HG03196 (cell line): ENCODE results near the gene FBXW12.
"Not testable (repeated sequence)": the region's sequence is repeated elsewhere in the genome, so short reads cannot be mapped to it uniquely, and the experiment has no call there.

Experiments used
- ATAC-seq: cut with Tn5 transposase; IDR thresholded peaks from one replicate; pipeline ENCODE4 v1.9.1; 2021; ENCODE audit not compliant: unreplicated experiment

Gene FBXW12

DNA sequence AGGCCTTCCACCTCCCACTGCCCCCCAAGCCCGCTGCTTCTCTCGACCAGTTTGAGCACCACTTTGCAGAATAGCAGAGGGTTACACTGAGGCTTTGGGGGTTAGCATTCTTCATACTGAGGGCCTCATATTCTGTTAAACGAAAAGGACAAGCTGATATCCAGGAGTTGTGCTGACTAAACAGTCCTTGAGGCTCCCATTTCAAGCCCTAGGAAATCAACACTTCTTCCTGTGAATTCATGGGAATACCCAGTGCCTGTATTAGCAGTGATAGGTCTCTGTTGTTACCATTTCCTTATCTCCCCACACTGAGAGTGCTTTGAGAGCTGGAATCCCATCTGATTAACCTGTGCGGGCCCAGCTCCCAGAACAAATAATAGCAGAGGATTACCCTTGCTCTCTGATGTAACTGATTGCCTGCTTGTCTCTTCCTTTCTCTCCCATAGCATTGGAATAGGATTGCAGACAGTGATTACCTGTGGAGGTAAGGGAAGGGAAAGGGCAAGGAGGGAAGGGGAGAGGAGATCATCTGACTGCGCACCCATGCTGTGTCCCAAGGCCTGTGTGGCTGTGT lies 930 bp downstream of the FBXW12 start:
- ATAC-seq, result no peak

DNA sequence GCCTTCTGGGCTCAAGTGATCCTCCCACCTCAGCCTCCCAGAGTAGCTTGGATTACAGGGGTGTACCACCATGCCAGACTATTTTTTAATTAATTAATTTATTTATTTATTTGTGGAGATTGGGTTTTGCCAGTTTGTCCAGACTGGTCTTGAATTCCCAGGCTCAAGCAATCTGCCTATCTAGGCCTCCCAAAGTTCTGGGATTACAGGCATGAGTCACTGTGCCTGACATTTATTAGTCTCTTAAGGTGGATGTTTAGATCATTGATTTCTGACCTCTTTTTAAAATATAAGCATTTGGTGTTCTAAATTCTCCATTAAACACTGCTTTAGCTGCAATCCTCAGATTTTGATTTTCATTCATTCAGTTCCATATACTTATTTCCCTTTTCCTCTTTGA lies 15.6 kb downstream of the FBXW12 start:
- ATAC-seq, result no peak

DNA sequence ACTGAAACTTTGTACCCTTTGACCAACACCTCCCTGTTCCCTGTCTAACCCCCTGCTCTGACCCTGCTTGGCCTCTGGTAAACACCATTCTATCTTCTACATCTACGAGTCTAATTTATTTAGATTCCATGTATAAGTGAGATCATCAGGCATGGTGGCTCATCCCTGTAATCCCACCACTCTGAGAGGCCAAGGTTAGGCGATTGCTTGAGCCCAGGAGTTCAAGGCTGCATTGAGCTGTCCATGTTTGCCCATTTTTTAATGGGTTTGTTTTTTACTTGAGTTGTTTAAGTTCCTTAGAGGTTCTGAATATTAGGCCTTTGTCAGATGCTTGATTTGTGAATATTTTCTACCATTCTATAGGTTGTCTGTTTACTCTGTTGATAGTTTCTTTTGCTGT lies 16.9 kb downstream of the FBXW12 start:
- no peak for ATAC-seq

DNA sequence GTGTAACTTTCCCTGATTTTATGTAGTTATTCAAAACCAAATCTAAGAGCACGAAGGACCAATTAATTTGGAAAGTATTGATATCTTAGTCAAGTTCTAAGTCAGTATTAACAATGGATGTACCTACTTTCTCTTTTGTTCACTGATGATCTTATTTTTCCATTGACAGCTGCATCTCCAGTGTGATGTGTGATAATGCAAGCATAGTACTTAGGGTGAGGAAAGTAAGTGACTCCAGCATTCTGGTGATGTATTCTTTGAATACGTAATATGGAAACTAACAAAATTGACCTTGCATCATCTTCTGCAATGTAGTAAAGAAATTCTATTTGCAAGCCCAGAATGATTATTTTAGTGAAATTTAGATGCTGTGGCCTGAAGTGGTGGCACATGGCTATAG lies 22.4 kb downstream of the FBXW12 start:
- no peak for ATAC-seq

DNA sequence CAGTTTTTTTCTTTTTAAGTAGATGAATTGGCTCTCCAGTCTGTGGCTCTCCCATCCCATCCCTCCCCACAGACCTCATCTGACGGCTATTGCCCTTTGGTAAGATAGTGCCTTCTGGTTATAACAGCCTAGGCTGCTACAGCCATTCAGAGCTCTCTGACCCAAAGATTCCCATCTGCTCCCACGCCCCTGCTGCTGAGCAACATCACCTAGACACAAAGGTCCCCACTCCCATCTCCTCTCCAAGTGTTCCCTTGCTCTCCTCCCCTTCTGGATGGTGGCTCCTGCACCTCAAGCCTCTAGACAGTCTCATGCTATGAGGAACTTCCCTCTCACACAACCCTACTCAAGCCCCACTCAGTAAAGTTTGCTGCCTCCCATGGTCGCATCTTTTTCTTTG lies 23.7 kb downstream of the FBXW12 start:
- ATAC-seq, result no peak

DNA sequence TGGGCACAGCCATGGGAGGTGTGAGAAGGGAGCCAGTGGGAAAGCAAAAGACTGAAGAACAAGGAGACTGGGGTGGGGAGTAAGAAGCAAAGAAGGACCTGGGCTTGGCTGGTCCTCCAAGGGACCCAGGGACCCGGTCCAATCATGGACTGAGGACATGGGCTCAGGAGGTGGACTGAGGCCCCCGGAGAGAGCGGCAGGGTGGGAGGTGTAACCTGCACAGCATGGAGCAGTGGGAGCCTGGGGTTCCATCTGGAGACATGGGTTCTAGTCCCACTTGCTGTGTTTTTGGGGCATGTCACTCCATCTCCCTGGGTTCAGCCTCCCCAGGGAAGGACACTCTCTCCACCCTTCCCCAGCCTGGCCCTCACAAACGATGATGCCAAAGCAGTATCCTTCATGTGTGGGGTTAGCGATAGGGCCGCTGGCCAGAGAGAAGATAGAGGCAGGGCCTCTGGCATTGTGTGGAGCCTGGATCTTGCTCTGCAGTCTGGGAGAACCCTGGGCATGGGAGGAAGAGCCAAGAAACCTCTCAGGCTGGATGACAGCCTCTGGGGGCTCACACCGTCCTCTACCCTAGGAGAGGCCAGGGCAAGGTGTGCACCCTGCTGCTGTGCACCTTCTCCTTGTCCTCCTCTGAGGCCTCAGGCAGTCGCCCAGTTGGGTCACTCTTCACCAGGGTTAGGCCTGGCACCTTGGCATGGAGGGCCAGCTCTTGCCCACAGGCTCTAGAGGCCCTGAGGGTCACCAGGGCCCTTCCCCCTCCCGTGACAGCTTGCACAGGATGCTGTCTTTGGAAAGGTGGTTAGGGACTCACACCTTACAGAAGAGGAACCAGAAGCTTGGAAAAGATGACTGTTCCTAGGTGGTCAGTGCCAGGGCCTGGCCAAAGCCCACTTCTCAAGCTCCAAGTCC lies 26.0 kb downstream of the FBXW12 start:
- ATAC-seq, result no peak

DNA sequence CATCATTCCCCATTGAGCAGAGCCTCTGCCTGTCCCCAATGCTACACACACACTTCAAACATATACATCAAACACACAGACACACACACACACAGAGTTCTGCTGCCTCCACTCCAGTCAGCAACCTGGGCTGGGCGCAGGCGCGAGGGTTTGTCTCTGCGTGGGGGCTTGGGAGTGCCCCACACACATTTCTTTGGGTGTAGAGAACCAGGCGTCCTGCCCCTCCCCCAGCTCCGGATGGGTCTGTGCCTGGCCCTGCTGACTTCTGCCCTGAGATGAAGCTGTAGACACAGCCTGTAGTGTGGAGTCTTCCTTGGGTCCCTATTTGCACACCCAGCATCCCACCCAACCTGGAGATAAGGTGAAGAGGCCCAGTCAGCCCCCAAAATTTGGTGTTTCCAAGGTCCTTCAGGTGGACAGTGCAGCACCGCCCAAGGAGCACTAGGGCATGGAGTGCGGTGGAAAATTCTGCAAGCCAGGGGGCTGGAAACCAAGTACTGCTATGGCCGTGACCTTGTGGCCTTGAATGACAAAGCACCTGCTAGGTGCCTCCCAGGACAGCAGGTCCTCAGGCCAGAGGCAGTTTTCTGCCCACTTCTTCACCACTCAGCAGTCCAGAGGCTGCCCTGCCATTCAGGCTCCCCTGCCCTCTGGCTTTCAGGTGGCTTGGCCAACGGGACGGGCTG lies 26.8 kb downstream of the FBXW12 start:
- no peak for ATAC-seq

DNA sequence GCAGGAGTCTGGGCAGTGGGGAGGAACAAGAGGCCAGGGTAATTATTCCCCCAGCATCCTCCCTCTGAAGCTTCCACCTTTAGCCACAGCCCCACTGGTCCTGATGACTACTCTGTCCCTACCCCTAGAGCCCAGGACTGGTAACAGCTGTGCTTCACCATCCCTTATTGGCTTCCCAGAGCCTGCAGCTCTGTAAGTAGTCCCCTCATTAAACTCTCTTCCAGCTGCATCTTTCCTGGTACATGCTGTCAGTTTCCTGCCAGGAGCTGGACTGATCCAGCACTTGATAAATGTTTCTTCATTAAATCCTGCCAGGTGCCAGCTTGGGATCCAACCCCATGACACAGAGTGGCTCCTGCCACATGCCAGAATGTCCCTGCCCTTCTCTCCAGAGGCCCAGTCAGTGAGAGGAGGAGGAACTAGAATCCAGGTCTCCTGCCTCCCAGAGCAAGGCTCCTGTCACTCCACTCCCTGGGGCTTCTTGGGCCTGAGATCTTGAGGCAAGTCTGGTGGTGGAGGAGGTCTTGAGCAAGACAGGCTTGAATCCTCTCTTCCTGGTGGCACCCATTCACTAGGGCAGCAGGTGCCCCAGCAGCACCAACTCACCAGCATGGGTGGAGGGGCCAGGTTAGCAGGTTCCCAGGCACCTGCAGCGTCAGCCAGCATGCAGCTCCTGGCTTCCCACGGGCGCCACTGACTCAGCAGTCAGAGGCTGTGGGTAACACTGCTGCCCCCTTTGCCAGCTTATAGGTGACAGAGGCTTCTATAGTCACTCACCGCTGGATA lies 27.6 kb downstream of the FBXW12 start:
- no peak for ATAC-seq

DNA sequence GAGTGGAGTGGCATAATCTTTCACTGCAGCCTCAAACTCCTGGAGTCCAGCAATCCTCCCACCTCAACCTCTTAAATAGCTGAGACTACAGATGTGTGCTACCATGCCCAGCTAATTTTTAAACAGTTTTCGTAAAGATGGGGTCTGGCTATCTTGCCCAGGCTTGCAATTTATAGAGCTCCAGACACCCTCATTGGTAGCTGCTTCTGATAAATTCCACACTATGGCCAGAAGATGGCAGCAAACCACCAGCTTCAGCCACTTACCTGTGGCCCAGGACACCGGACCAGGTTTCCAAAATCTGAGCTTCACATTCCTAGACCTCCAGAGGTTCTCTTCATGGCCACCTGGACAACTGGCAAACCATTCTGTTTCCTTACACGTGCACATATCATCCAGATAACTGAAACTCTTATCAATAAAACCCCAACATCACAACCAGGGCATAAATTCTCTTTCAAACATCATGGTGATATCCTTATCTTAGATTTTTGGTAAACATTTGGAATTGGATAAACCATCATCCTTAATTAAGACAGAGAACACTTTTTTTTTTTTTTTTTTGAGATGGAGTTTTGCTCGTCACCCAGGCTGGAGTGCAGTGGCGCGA lies 28.9 kb downstream of the FBXW12 start:
- no peak for ATAC-seq

DNA sequence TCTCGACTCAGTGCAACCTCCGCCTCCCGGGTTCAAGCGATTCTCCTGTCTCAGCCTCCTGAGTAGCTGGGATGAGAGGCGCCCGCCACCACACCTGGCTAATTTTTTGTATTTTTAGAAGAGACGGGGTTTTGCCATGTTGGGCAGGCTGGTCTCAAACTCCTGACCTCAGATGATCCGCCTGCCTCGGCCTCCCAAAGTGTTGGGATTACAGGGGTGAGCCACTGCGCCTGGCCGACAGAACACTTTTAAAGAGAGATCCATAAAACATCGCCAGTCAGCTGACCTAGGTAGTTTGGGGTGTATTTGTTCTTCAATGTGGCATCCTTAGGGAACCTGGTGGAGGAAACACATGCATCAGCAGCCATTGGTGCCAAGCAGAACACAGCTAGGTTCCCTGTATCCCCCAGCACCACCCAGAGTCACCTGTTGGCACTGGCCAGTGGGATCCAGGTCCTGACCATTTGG lies 29.4 kb downstream of the FBXW12 start:
- ATAC-seq, result not testable (repeated sequence)

DNA sequence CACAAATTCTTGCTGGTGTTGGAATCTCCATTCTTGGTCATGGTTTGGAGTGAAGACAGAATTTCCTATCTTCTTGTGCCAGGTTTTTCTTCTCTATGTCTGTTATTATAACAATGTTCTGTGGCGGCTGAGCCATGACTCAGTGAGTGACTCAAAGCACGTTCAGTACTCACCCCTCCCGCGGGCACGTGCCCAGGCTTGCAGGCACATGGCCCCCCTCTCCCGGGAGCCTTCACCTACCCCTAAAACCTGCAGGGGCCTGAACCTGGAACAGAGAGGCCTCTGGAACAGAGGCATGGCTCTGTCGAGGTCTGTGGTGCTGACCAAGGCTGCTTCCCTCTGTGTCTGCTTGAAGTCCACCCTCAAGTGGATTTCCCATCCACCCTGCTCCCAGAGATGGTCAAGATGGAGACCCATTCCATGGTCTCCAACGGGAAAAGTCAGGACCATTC lies 30.3 kb downstream of the FBXW12 start:
- no peak for ATAC-seq

DNA sequence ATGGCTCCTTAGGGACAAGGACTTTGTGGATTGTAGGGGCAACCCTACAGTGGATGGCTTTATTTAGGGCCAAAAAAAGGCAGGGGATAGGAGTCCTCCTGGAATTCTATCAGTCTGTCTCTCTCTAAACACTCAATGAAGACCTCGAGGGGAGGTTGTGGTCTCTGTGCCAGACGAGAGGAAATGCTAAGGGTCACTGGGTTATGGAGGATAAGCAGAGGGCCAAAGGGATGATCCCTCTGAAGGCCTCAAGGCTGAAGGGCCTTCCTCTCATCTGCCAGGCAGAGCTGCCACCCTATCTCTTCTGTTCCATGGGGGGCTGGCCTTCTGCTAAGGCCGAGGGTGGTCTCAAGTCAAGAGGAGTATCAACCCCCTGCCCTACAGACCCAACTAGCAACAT lies 30.9 kb downstream of the FBXW12 start:
- ATAC-seq, result no peak

DNA sequence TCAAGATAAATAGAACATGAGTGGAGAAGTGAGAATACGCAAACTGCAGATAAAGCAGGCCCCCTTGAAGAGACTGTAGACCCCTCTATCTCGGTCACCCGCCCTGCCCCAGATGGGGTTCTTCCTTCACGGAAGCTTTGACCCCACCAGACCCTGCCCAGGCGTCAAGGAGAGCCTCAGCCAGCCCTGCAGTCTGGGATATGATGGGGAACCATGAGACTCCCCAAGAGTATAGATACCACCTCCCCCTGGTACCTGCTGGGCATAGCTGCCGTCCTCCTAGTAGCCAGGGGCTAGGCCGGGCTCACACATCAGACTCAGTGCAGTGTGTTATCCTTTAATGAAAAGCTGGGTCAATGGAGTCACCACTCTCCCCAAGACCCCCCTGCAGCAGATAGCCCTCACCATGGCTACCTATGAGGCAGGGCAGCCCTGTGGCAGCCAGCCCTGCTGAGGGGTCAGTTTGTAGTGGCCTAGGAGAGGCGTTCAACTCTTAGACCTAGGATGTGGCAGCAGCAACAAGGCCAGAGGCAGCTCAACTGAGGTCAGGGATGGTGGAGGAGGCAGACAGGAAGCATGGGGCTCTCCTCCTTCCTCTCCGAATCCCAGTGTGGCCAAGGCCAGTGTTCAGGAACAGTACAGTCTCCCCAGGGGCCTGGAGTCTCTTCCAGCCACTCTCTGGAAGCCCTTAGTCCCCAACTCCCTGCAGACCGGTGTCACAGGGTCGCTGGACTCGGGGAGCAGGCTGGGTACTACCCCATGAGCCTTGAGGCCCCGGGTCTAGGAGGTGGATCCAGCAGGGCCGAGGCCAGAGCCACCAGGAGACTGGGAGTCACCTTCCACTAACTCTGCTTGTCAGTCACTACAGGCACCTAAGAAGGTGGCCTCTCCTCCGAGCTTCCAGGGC lies 31.8 kb downstream of the FBXW12 start:
- ATAC-seq, result no peak

DNA sequence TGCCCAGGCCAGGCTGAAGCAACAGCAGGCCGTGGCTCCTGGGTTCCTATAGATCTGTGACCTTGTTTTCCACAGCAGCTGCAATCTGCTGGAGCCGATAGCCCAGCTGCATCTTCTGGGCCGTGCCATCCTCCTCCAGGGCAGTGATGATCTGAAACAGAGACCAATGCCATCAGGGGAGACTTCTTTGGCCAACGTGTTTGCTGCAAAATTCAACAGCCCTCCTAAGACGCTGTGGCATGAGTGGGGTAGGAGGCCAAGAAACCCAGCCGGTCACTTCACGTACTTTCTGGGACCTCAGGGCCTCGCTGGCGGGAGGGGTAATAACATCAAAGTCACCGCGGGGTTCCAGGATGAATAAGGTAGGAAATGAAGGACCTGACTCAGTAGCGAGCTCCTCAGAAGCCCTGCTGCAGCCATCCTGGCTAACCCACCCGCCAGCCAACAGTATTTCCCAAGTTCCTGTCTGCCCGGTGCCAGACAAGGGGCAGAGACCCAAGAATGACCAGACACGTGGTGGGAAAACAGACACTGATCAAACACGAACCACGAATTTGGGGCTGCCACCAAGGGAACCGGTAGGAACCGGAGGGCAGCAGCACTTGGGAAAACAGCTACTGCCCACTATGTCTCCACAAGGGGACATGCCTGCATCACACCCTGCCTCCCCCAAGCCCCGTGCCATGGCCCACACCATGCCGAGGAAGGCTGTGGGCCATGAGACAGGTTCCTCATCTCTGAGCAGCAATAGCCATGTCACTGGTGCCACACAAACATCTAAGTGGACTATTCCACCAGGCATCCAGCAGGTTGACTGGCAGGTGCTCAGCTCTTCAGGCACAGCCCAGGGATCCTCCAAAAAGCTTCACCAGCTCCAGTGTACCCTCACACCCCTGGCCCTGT lies 32.7 kb downstream of the FBXW12 start:
- no peak for ATAC-seq

DNA sequence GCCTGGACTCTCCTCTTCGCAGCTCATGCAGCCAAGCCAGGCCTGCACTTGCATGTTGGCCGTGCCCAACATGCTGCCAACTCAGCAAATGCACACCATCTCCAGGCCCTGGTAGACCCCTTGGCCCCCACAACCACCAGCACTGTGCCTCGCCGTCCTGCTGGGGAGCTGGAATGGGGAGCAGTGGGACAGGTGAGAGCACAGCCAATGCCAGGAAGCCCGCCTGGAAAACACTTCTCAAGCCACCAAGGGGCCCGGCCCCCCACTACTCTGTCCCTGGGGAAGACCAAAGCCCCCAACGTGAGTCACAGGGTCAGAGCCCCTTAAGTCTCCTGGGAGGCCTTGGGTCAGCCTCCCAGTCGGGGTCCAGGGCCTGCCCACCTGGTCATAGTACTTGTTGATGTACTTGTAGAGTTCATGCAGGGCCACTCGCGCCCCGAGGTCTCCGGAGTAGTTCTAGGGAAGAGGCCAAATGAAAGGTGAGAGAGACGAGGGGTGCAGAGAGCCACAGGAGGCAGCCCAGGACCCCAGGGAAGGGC lies 33.4 kb downstream of the FBXW12 start:
- ATAC-seq, result no peak

DNA sequence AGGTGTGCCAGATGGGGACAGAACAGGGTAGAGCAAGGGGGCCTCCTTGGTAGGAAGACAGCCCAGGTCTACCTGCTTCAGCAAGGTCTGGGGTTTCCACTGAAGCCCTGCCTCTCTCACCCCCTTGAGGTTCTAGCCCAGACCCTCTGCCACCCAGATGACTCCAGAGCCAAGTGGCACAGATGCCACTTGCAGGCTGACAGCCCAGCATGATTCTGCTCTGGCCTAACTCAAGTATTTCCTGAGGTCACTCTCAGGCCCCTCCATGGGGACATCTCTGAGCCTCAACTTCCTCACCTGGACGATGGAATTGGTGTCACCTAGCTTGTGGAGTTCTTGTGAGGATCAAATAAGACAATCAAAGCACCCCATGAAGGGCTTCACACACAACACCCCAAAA lies 34.0 kb downstream of the FBXW12 start:
- no peak for ATAC-seq

DNA sequence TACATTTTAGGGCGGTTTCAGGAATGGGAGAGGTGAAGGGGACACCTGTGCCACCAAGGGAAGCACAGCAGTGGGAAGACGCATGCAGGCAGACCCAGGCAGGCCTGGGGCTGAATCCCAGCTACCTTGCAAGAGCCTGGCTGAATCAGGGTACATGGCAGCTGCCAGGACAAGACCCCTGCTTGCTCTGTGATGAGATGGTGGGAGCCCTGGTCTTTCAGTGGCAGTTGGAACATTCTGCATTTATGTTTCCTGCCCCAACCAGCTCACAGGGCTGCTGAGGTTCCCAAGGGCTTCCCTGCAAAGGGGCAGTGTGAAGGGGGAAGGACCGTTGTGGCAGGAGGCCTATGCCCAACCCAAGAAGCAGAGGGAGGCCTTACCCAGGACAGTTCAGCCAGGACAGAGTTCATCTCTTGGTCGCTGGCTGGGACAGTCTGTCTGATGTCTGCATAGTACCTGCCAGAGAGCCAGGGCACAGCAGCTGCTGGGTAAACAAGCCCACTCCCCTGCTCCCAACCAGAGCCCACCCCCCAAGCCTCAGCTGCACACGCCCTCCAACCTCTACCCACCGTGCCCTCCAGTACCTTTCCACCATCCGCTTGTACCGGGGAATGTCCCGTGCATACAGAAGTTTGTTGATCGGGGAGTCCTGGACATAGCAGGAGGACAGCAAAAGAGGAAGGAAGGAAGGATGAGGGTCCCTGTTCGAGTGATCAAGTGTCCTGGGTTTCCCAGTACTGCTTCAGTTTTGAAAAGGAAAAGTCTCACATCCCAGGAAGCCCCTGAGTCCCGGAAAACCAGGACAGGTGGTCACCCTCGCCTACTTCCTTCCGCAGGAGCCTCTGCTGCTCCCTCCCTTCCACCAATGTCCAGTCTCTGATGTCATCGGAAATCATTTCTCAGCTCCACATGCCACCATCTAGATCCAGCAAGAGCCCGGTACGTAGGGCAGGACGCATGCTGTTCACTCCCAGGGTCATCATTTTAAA lies 34.7 kb downstream of the FBXW12 start:
- no peak for ATAC-seq
